Esophagus squamous epithelium (tissue), 4 donors: Measurements from ENCODE around the gene CNGB1.

ENCODE experiments used
- CTCF ChIP-seq, 6 experiments: fragments of 450-650 bp in 4 of 6; fragments of 200-600 bp in 2 of 6; sonication (generic) in 2 of 6; IDR thresholded peaks; one replicate each; pipeline ENCODE4 v1.5.1; 2016 to 2019; ENCODE audit warnings: antibody characterized with exemption in 6 of 6, mild to moderate bottlenecking in 4 of 6, moderate library complexity in 4 of 6
- POLR2A ChIP-seq, 4 donors: fragments of 450-650 bp; IDR thresholded peaks; one replicate each; pipeline ENCODE4 v1.6.1; 2017; ENCODE audit warnings: antibody characterized with exemption in 4 of 4, mild to moderate bottlenecking in 4 of 4, moderate library complexity in 3 of 4

- TF ChIP-seq CTCF (IDR thresholded peaks at IDR 0.05) = no peak
- TF ChIP-seq POLR2A (IDR thresholded peaks at IDR 0.05) = no peak
Observed at GRCh38 chr16:57985204-57986181, 14.6 kb upstream of the CNGB1 start.
